Panc1 (cell line): Measurements from ENCODE around the gene PLET1. TPM values are rescaled to one million over a fixed set of nuclear protein-coding genes. Genes with fewer than 3 reads are reported as not detected.

Experiments used
- ATAC-seq: fragments of 200-7000 bp; cut with Tn5 transposase; 2 replicates; pipeline ENCODE4 v1.9.1; 2020; ENCODE audit warnings: mild to moderate bottlenecking, moderate library complexity
- BruUV-seq: library from RNA; stranded (reverse); fragments of 400-500 nt; replicated peaks from 2 replicates; lab custom pipeline; 2021; lab: Mats Ljungman, UMichigan
- CTCF ChIA-PET: fragments of 300-600 bp; sonication (Branson Sonifier 250); formaldehyde crosslinking; loops from one replicate; lab custom pipeline; 2022; ENCODE audit warnings: antibody characterized with exemption; lab: Charles Lee
- POLR2A ChIA-PET: fragments of 300-600 bp; sonication (Branson Sonifier 250); formaldehyde crosslinking; loops from one replicate; lab custom pipeline; 2022; ENCODE audit warnings: antibody characterized with exemption; lab: Charles Lee
- DNase-seq: peaks from one replicate; pipeline ENCODE4 v3.0.0-alpha.2; 2010; ENCODE audit warnings: low read depth, low spot score
- H3K27ac ChIP-seq: 2 replicates; pipeline ENCODE4 v1.5.1; 2011; ENCODE audit warnings: mild to moderate bottlenecking, low read length, inconsistent platforms
- H3K27me3 ChIP-seq: fragments of 200-500 bp; sonication (Bioruptor generic); 2 replicates; pipeline ENCODE4 v1.6.0; 2014; ENCODE audit warnings: low read length, inconsistent platforms; ENCODE audit not compliant: control insufficient read depth, insufficient read depth
- H3K36me3 ChIP-seq: fragments of 200-500 bp; sonication (Bioruptor generic); 2 replicates; pipeline ENCODE4 v1.5.1; 2014; ENCODE audit warnings: inconsistent platforms, mild to moderate bottlenecking, low read length, moderate library complexity; ENCODE audit not compliant: control insufficient read depth, insufficient read depth
- H3K4me1 ChIP-seq: 2 replicates; pipeline ENCODE4 v1.5.1; 2011; ENCODE audit warnings: inconsistent platforms, mild to moderate bottlenecking, low read length, moderate library complexity; ENCODE audit not compliant: control insufficient read depth, insufficient read depth
- H3K4me3 ChIP-seq, 2 experiments: 2 replicates each; pipeline ENCODE4 v1.5.1; 2011 to 2012; ENCODE audit warnings: low read depth in 2 of 2, low read length in 2 of 2, mild to moderate bottlenecking in 2 of 2, inconsistent platforms in 1 of 2, moderate library complexity in 1 of 2
- H3K9me3 ChIP-seq: fragments of 200-500 bp; sonication (Bioruptor generic); 2 replicates; pipeline ENCODE4 v1.5.1; 2014; ENCODE audit warnings: low read depth, mild to moderate bottlenecking, inconsistent platforms, low read length, moderate library complexity; ENCODE audit not compliant: control insufficient read depth, insufficient read depth
- POLR2AphosphoS5 ChIP-seq: IDR thresholded peaks from 2 replicates; pipeline ENCODE4 v1.6.1; 2012; ENCODE audit warnings: mild to moderate bottlenecking, low read depth, low read length, moderate library complexity
- SIN3A ChIP-seq: IDR thresholded peaks from 2 replicates; pipeline ENCODE4 v1.6.1; 2012; ENCODE audit warnings: low read depth, mild to moderate bottlenecking, low read length, moderate library complexity, borderline replicate concordance; ENCODE audit not compliant: insufficient read depth
- TCF7L2 ChIP-seq: IDR thresholded peaks from 2 replicates; pipeline ENCODE4 v1.6.1; 2011; ENCODE audit warnings: mild to moderate bottlenecking, low read depth, low read length, inconsistent platforms
- in situ Hi-C: cut with HindIII; loops from 2 replicates; pipeline ENCODE4 v1.10.0; 2016; ENCODE audit warnings: low sequenced_read_pairs, low pct_unique_long_range_greater_than_20kb
- intact Hi-C: fragments of 100-400 bp; cut with micrococcal nuclease; formaldehyde crosslinking; loops from one replicate; pipeline ENCODE4 v1.10.0; 2022; ENCODE audit not compliant: unreplicated experiment
- total RNA-seq: library from RNA; stranded (reverse); gene quantifications from one replicate; pipeline ENCODE4 v1.2.1, GENCODE V29; 2021; ENCODE audit not compliant: unreplicated experiment
- TF ChIP-seq, protein P1 (sequence below): fragments of 450-650 bp; IDR thresholded peaks from 2 replicates; pipeline ENCODE4 v1.5.1; 2017; ENCODE audit warnings: mild to moderate bottlenecking
- TF ChIP-seq, protein P2 (sequence below), 2 experiments: IDR thresholded peaks; 2 replicates each; pipeline ENCODE4 v1.6.1; 2011 to 2012; ENCODE audit warnings: low read depth in 2 of 2, control low read depth in 1 of 2, low read length in 1 of 2, mild to moderate bottlenecking in 1 of 2, moderate library complexity in 1 of 2; ENCODE audit not compliant: insufficient read depth in 1 of 2

Gene PLET1
- total RNA-seq, 1 experiment from 2014 or later: not detected

DNA sequence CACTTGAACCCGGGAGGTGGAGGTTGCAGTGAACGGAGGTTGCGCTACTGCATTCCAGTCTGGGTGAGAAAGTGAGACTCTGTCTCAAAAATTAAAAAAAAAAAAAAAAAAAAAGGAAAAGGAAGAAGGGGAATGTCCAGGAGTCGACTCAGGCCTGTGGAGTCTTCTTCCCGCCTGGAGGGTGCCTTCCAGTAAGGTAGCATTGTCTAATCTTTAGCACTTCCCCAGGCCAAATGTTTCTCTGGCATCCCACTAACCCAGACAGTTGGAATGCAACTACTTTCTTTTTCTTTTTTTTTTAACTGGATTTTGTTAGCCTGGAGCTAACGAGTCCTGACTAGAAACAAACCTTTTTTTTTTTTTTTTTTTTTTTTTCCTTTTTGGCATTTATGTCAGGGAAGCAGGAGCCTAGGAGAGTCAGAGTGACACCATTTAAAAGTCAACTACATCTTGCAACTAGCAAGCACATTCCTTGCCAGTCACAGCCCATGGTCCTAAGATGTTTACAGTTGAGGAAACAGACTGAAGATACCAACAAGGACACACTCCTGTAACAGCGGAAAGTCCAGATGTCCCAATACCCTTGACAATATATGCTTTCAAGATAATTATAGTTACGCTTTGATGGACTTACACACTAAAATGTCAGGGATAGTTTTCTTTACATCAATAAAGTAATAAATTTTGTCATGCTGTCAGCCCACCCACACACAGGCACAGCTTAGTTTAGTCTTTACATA lies 10.6 kb downstream of the PLET1 start:
- ATAC-seq (no peak), DNase-seq (no peak)
- 0 out of 2 replicates have a peak, but pooled peaks cover under 1% of the 10 kb centered on the region for H3K4me1 ChIP-seq
- TF ChIP-seq SIN3A (no peak), TCF7L2 (no peak), POLR2AphosphoS5 (no peak)
- TF ChIP-seq, protein P1, sequence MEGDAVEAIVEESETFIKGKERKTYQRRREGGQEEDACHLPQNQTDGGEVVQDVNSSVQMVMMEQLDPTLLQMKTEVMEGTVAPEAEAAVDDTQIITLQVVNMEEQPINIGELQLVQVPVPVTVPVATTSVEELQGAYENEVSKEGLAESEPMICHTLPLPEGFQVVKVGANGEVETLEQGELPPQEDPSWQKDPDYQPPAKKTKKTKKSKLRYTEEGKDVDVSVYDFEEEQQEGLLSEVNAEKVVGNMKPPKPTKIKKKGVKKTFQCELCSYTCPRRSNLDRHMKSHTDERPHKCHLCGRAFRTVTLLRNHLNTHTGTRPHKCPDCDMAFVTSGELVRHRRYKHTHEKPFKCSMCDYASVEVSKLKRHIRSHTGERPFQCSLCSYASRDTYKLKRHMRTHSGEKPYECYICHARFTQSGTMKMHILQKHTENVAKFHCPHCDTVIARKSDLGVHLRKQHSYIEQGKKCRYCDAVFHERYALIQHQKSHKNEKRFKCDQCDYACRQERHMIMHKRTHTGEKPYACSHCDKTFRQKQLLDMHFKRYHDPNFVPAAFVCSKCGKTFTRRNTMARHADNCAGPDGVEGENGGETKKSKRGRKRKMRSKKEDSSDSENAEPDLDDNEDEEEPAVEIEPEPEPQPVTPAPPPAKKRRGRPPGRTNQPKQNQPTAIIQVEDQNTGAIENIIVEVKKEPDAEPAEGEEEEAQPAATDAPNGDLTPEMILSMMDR: no peak
- TF ChIP-seq, protein P2, sequence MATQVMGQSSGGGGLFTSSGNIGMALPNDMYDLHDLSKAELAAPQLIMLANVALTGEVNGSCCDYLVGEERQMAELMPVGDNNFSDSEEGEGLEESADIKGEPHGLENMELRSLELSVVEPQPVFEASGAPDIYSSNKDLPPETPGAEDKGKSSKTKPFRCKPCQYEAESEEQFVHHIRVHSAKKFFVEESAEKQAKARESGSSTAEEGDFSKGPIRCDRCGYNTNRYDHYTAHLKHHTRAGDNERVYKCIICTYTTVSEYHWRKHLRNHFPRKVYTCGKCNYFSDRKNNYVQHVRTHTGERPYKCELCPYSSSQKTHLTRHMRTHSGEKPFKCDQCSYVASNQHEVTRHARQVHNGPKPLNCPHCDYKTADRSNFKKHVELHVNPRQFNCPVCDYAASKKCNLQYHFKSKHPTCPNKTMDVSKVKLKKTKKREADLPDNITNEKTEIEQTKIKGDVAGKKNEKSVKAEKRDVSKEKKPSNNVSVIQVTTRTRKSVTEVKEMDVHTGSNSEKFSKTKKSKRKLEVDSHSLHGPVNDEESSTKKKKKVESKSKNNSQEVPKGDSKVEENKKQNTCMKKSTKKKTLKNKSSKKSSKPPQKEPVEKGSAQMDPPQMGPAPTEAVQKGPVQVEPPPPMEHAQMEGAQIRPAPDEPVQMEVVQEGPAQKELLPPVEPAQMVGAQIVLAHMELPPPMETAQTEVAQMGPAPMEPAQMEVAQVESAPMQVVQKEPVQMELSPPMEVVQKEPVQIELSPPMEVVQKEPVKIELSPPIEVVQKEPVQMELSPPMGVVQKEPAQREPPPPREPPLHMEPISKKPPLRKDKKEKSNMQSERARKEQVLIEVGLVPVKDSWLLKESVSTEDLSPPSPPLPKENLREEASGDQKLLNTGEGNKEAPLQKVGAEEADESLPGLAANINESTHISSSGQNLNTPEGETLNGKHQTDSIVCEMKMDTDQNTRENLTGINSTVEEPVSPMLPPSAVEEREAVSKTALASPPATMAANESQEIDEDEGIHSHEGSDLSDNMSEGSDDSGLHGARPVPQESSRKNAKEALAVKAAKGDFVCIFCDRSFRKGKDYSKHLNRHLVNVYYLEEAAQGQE (IDR thresholded peaks at IDR 0.05; ENCODE audit: insufficient read depth in 1 of 2, low read depth in 2 of 2, low read length in 1 of 2): no peak
- H3K36me3 ChIP-seq: no peaks in the 10 kb centered on the region
- intact Hi-C loops: no loop called here
- POLR2A ChIA-PET: no interaction called here
- no peaks in the 10 kb centered on the region for H3K9me3 ChIP-seq
- CTCF ChIA-PET: no interaction called here
- H3K27me3 ChIP-seq: no peaks in the 10 kb centered on the region
- in situ Hi-C loops: no loop called here
- no peak overlapping the region for H3K4me3 ChIP-seq
- no TSS peak for BruUV-seq
- no peak overlapping the region for H3K27ac ChIP-seq

DNA sequence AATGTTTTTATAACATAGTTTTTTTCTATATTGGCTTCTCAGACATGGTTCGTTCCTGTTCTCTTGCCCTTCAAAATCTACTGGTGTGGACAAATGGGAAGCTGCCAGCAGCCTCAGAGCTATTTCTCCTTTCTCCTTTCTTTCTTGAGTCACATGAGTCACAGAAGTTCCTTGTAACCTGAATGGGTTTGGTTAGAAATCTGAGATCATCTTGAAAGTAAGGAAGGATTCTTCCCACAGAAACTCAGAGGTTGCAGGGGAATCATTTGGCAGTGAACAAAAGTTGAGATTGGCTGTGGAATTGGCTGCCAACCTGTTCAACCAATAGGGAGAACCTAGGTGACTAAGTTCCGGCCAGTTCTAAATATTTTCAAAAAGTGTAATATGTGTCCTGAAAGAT lies 12.5 kb downstream of the PLET1 start:
- no peak overlapping the region for H3K27ac ChIP-seq
- H3K27me3 ChIP-seq: no peaks in the 10 kb centered on the region
- no peaks in the 10 kb centered on the region for H3K4me1 ChIP-seq
- BruUV-seq: no TSS peak
- no peak for ATAC-seq
- intact Hi-C loops: no loop called here
- H3K4me3 ChIP-seq: no peak overlapping the region
- no peaks in the 10 kb centered on the region for H3K9me3 ChIP-seq
- CTCF ChIA-PET: no interaction called here
- in situ Hi-C loops: no loop called here
- H3K36me3 ChIP-seq: no peaks in the 10 kb centered on the region
- no peak for DNase-seq
- no peak for TF ChIP-seq SIN3A
- TF ChIP-seq, protein P2 (IDR thresholded peaks at IDR 0.05; ENCODE audit: insufficient read depth in 1 of 2, low read depth in 2 of 2, low read length in 1 of 2): no peak
- TF ChIP-seq, protein P1: no peak
- no peak for TF ChIP-seq TCF7L2
- no peak for TF ChIP-seq POLR2AphosphoS5
- POLR2A ChIA-PET: no interaction called here
